Measurements from ENCODE around the gene EP400. TPM values are rescaled to one million over a fixed set of nuclear protein-coding genes. Genes with fewer than 3 reads are reported as not detected.

EP400 gene
- total and polyA plus RNA-seq, 8 donors = 5.2 to 39.8 (median 21.6) TPM

GRCh38 chr12:132026796-132027500, 77.2 kb downstream of the EP400 start:
- intact Hi-C loops (cut with DNase I; ENCODE audit: low total_unique reads) = no loop called here
- H3K9me3 ChIP-seq = no peaks in the 10 kb centered on the region
- H3K4me1 ChIP-seq = no peaks in the 10 kb centered on the region
- no peak overlapping the region for H3K4me3 ChIP-seq
- H3K27ac ChIP-seq = no peak overlapping the region
- peaks cover 77 to 100% (median 97%) of the 10 kb centered on the region in 4 donors for H3K36me3 ChIP-seq
- 91 to 96% (median 95%) methylated on average over 14 to 18 of the region's 18 CpGs for WGBS, 5 donors
- TF ChIP-seq CTCF (IDR thresholded peaks at IDR 0.05) (no peak), EP300 (IDR thresholded peaks at IDR 0.05) (no peak), POLR2AphosphoS5 (IDR thresholded peaks at IDR 0.05) (no peak), POLR2A (IDR thresholded peaks at IDR 0.05) (no peak)
- no peaks in the 10 kb centered on the region for H3K27me3 ChIP-seq
- no peak for DNase-seq

- no peaks in the 10 kb centered on the region for H3K9me3 ChIP-seq
- no peak for TF ChIP-seq EP300 (IDR thresholded peaks at IDR 0.05)
- TF ChIP-seq CTCF (IDR thresholded peaks at IDR 0.05) = no peak
- TF ChIP-seq POLR2AphosphoS5 (IDR thresholded peaks at IDR 0.05) = no peak
- TF ChIP-seq POLR2A (IDR thresholded peaks at IDR 0.05) = no peak
- H3K4me3 ChIP-seq = no peak overlapping the region
- no peak overlapping the region for H3K27ac ChIP-seq
- H3K27me3 ChIP-seq = no peaks in the 10 kb centered on the region
- no peak for DNase-seq
- 78 to 93% (median 86%) methylated on average over 6 of the region's 6 CpGs for WGBS, 5 donors
- intact Hi-C loops (cut with DNase I; ENCODE audit: low total_unique reads) = no loop called here
- no peaks in the 10 kb centered on the region for H3K4me1 ChIP-seq
- H3K36me3 ChIP-seq = peaks cover 84 to 100% (median 97%) of the 10 kb centered on the region in 4 donors
Observed at GRCh38 chr12:132027636-132028035, 77.9 kb downstream of the EP400 start.

DNA sequence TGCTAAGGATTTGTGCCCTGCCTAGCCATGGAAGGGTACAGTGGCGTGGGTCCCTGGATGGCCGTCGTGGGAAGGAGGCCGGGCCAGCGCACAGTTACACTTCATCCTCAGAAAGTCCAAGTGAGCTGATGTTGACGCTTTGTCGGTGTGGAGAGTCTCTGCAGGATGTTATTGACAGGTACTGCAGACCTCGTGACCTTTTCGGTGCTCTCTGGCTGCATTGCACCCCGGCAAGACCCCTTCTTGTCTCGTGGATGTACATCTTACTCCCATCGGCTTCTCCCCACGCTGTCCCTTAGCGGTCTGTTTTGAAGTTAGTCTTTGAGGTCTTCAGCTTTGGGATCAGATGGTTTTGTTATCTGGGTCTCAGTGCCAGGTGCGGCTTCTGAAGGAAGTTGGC, 78.4 kb downstream of the EP400 start:
- H3K36me3 ChIP-seq = peaks cover 84 to 100% (median 99%) of the 10 kb centered on the region in 4 donors
- H3K27ac ChIP-seq = no peak overlapping the region
- TF ChIP-seq EP300 (IDR thresholded peaks at IDR 0.05) (no peak), POLR2AphosphoS5 (IDR thresholded peaks at IDR 0.05) (no peak), POLR2A (IDR thresholded peaks at IDR 0.05) (no peak), CTCF (IDR thresholded peaks at IDR 0.05) (no peak)
- H3K9me3 ChIP-seq = no peaks in the 10 kb centered on the region
- intact Hi-C loops (cut with DNase I; ENCODE audit: low total_unique reads) = no loop called here
- WGBS, 5 donors = 90 to 98% (median 94%) methylated on average over 15 of the region's 15 CpGs
- no peak for DNase-seq
- H3K27me3 ChIP-seq = no peaks in the 10 kb centered on the region
- no peak overlapping the region for H3K4me3 ChIP-seq
- no peaks in the 10 kb centered on the region for H3K4me1 ChIP-seq

GRCh38 chr12:132029503-132030300, 80.0 kb downstream of the EP400 start:
- WGBS, 5 donors = 80 to 91% (median 86%) methylated on average over 9 to 26 of the region's 26 CpGs
- no peaks in the 10 kb centered on the region for H3K9me3 ChIP-seq
- H3K4me1 ChIP-seq = no peaks in the 10 kb centered on the region
- no peaks in the 10 kb centered on the region for H3K27me3 ChIP-seq
- no peak for TF ChIP-seq POLR2A (IDR thresholded peaks at IDR 0.05)
- TF ChIP-seq EP300 (IDR thresholded peaks at IDR 0.05) = no peak
- TF ChIP-seq POLR2AphosphoS5 (IDR thresholded peaks at IDR 0.05) = no peak
- TF ChIP-seq CTCF (IDR thresholded peaks at IDR 0.05) = no peak
- no peak overlapping the region for H3K4me3 ChIP-seq
- intact Hi-C loops (cut with DNase I; ENCODE audit: low total_unique reads) = no loop called here
- no peak overlapping the region for H3K27ac ChIP-seq
- H3K36me3 ChIP-seq = peaks cover 82 to 100% (median 100%) of the 10 kb centered on the region in 4 donors
- no peak for DNase-seq
